Measurements from ENCODE around the gene PARD3B.

DNA sequence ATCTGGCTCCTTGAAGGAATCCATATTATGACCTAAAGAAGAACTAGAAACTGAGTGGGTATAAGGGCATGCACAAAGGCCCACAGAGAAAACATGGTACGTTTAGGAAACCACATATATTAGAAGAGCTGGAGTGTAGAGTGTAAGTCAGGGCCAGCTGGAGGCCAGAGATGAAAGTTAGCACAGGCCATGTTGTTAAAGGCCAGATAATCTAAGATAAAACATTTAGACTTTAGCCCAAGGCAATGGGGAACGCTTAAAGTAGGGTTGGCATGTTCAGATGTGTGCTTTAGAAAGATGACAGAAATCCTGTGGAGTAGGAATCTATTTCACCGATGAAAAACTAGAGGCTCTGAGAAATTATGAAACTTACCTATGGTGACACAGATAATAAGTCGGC is 907.9 kb downstream of the PARD3B start:
- no peak for TF ChIP-seq FOXA1 (IDR thresholded peaks at IDR 0.05)
- no peak for TF ChIP-seq SUZ12 (IDR thresholded peaks at IDR 0.05)
- TF ChIP-seq FOXM1 (IDR thresholded peaks at IDR 0.05; ENCODE audit: borderline replicate concordance) = no peak
- TF ChIP-seq L3MBTL2 (conservative IDR thresholded peaks at IDR 0.05) = no peak
- no peak for TF ChIP-seq NFRKB (IDR thresholded peaks at IDR 0.05)
